H9 (cell line): ENCODE results near the gene OR10H3. TPM values are rescaled to one million over a fixed set of nuclear protein-coding genes. Genes with fewer than 3 reads are reported as not detected.

Experiments
- DNase-seq: peaks from one replicate; pipeline ENCODE4 v3.0.0-alpha.2; 2017
- H2AFZ ChIP-seq: one replicate; pipeline ENCODE4 v1.6.1; 2013; ENCODE audit warnings: mild to moderate bottlenecking, low read length, control low read depth, moderate library complexity
- H2AK5ac ChIP-seq: 2 replicates; pipeline ENCODE4 v1.6.1; 2013; ENCODE audit warnings: low read length, control low read depth, mixed read lengths; ENCODE audit not compliant: insufficient read length
- H2BK120ac ChIP-seq: one replicate; pipeline ENCODE4 v1.6.1; 2013; ENCODE audit warnings: low read depth, mild to moderate bottlenecking, low read length, control low read depth, inconsistent platforms; ENCODE audit not compliant: poor library complexity, severe bottlenecking
- H2BK12ac ChIP-seq: 2 replicates; pipeline ENCODE4 v1.6.1; 2013; ENCODE audit warnings: low read length, control low read depth, mixed read lengths, low read depth; ENCODE audit not compliant: insufficient read length
- H2BK15ac ChIP-seq: 2 replicates; pipeline ENCODE4 v1.6.1; 2013; ENCODE audit warnings: low read depth, low read length, control low read depth
- H2BK20ac ChIP-seq: one replicate; pipeline ENCODE4 v1.6.1; 2013; ENCODE audit warnings: low read depth, mild to moderate bottlenecking, low read length, control low read depth, inconsistent platforms; ENCODE audit not compliant: poor library complexity, severe bottlenecking
- H2BK5ac ChIP-seq: 2 replicates; pipeline ENCODE4 v1.6.1; 2013; ENCODE audit warnings: low read length, control low read depth, mixed read lengths; ENCODE audit not compliant: insufficient read length
- H3K14ac ChIP-seq: 2 replicates; pipeline ENCODE4 v1.6.1; 2013; ENCODE audit warnings: low read length, control low read depth; ENCODE audit not compliant: insufficient read depth
- H3K18ac ChIP-seq: 2 replicates; pipeline ENCODE4 v1.6.1; 2013; ENCODE audit warnings: low read depth, mild to moderate bottlenecking, mixed read lengths, low read length, control low read depth; ENCODE audit not compliant: insufficient read length
- H3K23ac ChIP-seq: 2 replicates; pipeline ENCODE4 v1.6.1; 2013; ENCODE audit warnings: low read length, control low read depth, mixed read lengths, low read depth; ENCODE audit not compliant: insufficient read length
- H3K23me2 ChIP-seq: 2 replicates; pipeline ENCODE4 v1.6.1; 2013; ENCODE audit warnings: low read depth, mild to moderate bottlenecking, mixed read lengths, low read length, control low read depth; ENCODE audit not compliant: insufficient read length, poor library complexity, severe bottlenecking
- H3K27ac ChIP-seq: 2 replicates; pipeline ENCODE4 v1.5.1; 2013; ENCODE audit warnings: low read length, control low read depth, mixed read lengths, low read depth; ENCODE audit not compliant: insufficient read length
- H3K27me3 ChIP-seq: 2 replicates; pipeline ENCODE4 v1.6.1; 2013; ENCODE audit warnings: low read length, control low read depth, inconsistent platforms; ENCODE audit not compliant: insufficient read depth
- H3K4ac ChIP-seq: 2 replicates; pipeline ENCODE4 v1.6.1; 2013; ENCODE audit warnings: low read depth, mild to moderate bottlenecking, control low read depth, inconsistent platforms, low read length, moderate library complexity
- H3K4me1 ChIP-seq: 2 replicates; pipeline ENCODE4 v1.6.1; 2013; ENCODE audit warnings: low read length, control low read depth, inconsistent platforms; ENCODE audit not compliant: insufficient read depth
- H3K4me2 ChIP-seq: 2 replicates; pipeline ENCODE4 v1.6.1; 2013; ENCODE audit warnings: low read length, control low read depth, mixed read lengths; ENCODE audit not compliant: insufficient read length, insufficient read depth
- H3K56ac ChIP-seq: 2 replicates; pipeline ENCODE4 v1.6.1; 2013; ENCODE audit warnings: low read depth, mild to moderate bottlenecking, mixed read lengths, low read length, control low read depth; ENCODE audit not compliant: insufficient read length
- H3K79me1 ChIP-seq: 2 replicates; pipeline ENCODE4 v1.6.1; 2013; ENCODE audit warnings: low read depth, mild to moderate bottlenecking, moderate library complexity, low read length, control low read depth, inconsistent platforms; ENCODE audit not compliant: insufficient read depth, poor library complexity, severe bottlenecking
- H3K79me2 ChIP-seq: 2 replicates; pipeline ENCODE4 v1.6.1; 2013; ENCODE audit warnings: low read length, control low read depth, inconsistent platforms; ENCODE audit not compliant: insufficient read depth
- H3K9ac ChIP-seq: 2 replicates; pipeline ENCODE4 v1.6.1; 2013; ENCODE audit warnings: low read length, control low read depth, mixed read lengths; ENCODE audit not compliant: insufficient read length; ENCODE audit errors: extremely low read depth
- H3K9me3 ChIP-seq: one replicate; pipeline ENCODE4 v1.6.1; 2013; ENCODE audit warnings: low read depth, low read length, inconsistent platforms; ENCODE audit not compliant: control insufficient read depth
- H3T11ph ChIP-seq: one replicate; pipeline ENCODE4 v1.6.1; 2013; ENCODE audit warnings: mild to moderate bottlenecking, low read length, control low read depth, inconsistent platforms
- H4K20me1 ChIP-seq: one replicate; pipeline ENCODE4 v1.6.1; 2013; ENCODE audit not compliant: control insufficient read depth, insufficient read length, insufficient read depth
- H4K5ac ChIP-seq: 2 replicates; pipeline ENCODE4 v1.6.1; 2013; ENCODE audit warnings: low read depth, mild to moderate bottlenecking, mixed read lengths, low read length, control low read depth; ENCODE audit not compliant: insufficient read length
- H4K8ac ChIP-seq: replicated peaks from 2 replicates; pipeline ENCODE4 v1.6.1; 2013; ENCODE audit warnings: low read length, control low read depth, mixed read lengths, low read depth; ENCODE audit not compliant: insufficient read length
- H4K91ac ChIP-seq: 2 replicates; pipeline ENCODE4 v1.6.1; 2013; ENCODE audit warnings: low read depth, mild to moderate bottlenecking, moderate library complexity, mixed read lengths, low read length, control low read depth; ENCODE audit not compliant: insufficient read length
- H3K27ac Mint-ChIP-seq, 3 experiments: 2 replicates in 2 of 3; 3 replicates in 1 of 3; pipeline ENCODE4 v1.8.0; 2020 to 2021; ENCODE audit warnings: mixed read lengths in 3 of 3, mild to moderate bottlenecking in 1 of 3, moderate library complexity in 1 of 3
- H3K27me3 Mint-ChIP-seq: 2 replicates; pipeline ENCODE4 v1.8.0; 2021; ENCODE audit warnings: low read depth, mild to moderate bottlenecking, moderate library complexity, mixed read lengths
- H3K36me3 Mint-ChIP-seq, 3 experiments: 2 replicates in 2 of 3; 3 replicates in 1 of 3; pipeline ENCODE4 v1.8.0; 2020 to 2021; ENCODE audit warnings: low read depth in 3 of 3, mixed read lengths in 3 of 3; ENCODE audit not compliant: insufficient read depth in 1 of 3
- H3K4me1 Mint-ChIP-seq, 2 experiments: 2 replicates each; pipeline ENCODE4 v1.8.0; 2020; ENCODE audit warnings: mixed read lengths in 2 of 2
- H3K4me3 Mint-ChIP-seq, 2 experiments: 2 replicates in 1 of 2; 3 replicates in 1 of 2; pipeline ENCODE4 v1.8.0; 2020 to 2021; ENCODE audit warnings: mild to moderate bottlenecking in 2 of 2, mixed read lengths in 2 of 2, moderate library complexity in 1 of 2
- H3K9me3 Mint-ChIP-seq, 2 experiments: 2 replicates in 1 of 2; 3 replicates in 1 of 2; pipeline ENCODE4 v1.8.0; 2020; ENCODE audit warnings: mild to moderate bottlenecking in 2 of 2, mixed read lengths in 2 of 2, moderate library complexity in 1 of 2
- WGBS: extraction: QIAGEN DNeasy Blood & Tissue Kit; methylation state at CpG from one replicate; pipeline ENCODE4 v1.1.7; 2013; ENCODE audit warnings: missing lambda C conversion rate, low lambda C conversion rate, mixed read lengths; ENCODE audit not compliant: insufficient read length; ENCODE audit errors: extremely low coverage; 5-methylcytosine and 5-hydroxymethylcytosine counted together
- total RNA-seq: library from RNA; stranded (reverse); gene quantifications from 2 replicates; pipeline ENCODE4 v1.2.1, GENCODE V29; 2021
- TF ChIP-seq, protein P1 (sequence below): fragments of 200-600 bp; sonication (generic); conservative IDR thresholded peaks from 3 replicates; pipeline ENCODE4 v1.8.0; 2021; ENCODE audit warnings: antibody characterized with exemption, mild to moderate bottlenecking

OR10H3 gene
- total RNA-seq, 1 experiment from 2014 or later = not detected

DNA sequence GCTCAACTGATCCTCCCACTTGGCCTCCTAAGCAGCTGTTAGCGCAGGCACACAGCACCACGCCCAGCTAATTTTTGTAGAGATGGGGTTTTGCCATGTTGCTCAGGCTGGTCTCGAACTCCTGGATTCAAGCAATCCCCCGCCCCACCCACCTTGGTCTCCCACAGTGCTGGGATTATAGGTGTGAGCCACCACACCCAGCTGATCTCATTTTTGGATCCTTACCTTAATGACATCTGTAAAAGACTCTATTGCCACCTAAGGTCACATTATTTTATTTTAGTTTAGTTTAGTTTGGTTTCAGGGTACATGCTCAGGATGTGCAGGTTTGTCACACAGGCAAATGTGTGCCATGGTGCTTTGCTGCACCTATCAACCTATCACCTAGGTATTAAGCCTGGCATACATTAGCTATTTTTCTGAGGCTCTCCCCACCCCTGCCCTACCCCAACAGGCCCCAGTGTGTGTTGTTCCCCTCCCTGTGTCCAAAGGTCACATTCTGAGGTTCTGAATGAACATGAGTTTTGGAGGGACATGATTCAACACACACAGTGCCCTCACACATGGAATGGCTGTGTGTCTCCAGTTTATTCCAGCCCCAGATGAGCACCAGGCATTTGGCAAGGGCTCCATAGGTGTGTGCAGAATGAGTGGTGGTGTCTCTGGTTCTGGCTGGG lies 50.9 kb downstream of the OR10H3 start:
- no peak for DNase-seq
- H3K36me3 Mint-ChIP-seq = peaks cover 12 to 25% (median 17%) of the 10 kb centered on the region in 3 experiments; a peak in 6 of 7 replicates
- no peak overlapping the region for H3K4me3 Mint-ChIP-seq
- no peaks in the 10 kb centered on the region for H4K20me1 ChIP-seq
- no peak overlapping the region for H2AK5ac ChIP-seq
- H3K18ac ChIP-seq = no peak overlapping the region
- no peak overlapping the region for H2BK20ac ChIP-seq
- WGBS = no CpG with 5 or more reads among the region's 4 CpGs
- H3K56ac ChIP-seq = no peak overlapping the region
- no peaks in the 10 kb centered on the region for H3K4me1 Mint-ChIP-seq
- H3K27me3 Mint-ChIP-seq = peaks cover 1% of the 10 kb centered on the region
- H3K27me3 ChIP-seq = no peaks in the 10 kb centered on the region
- no peak overlapping the region for H2BK5ac ChIP-seq
- peaks cover 48% of the 10 kb centered on the region for H3K9me3 ChIP-seq
- H3K23me2 ChIP-seq = no peaks in the 10 kb centered on the region
- no peak overlapping the region for H2BK15ac ChIP-seq
- H2BK120ac ChIP-seq = no peak overlapping the region
- no peaks in the 10 kb centered on the region for H3K4me1 ChIP-seq
- H4K91ac ChIP-seq = no peak overlapping the region
- H3K9me3 Mint-ChIP-seq = peaks cover 83 to 89% of the 10 kb centered on the region in 2 experiments
- no peak overlapping the region for H2AFZ ChIP-seq
- H3K4ac ChIP-seq = no peak overlapping the region
- no peak overlapping the region for H2BK12ac ChIP-seq
- H4K5ac ChIP-seq = no peak overlapping the region
- no peak overlapping the region for H3K27ac Mint-ChIP-seq
- no peak overlapping the region for H3K4me2 ChIP-seq
- no peaks in the 10 kb centered on the region for H3K79me2 ChIP-seq
- H3K23ac ChIP-seq = no peak overlapping the region
- no peaks in the 10 kb centered on the region for H3K79me1 ChIP-seq
- no peak overlapping the region for H3T11ph ChIP-seq
- no peak overlapping the region for H3K9ac ChIP-seq
- H3K27ac ChIP-seq = no peak overlapping the region
- no peak overlapping the region for H4K8ac ChIP-seq
- TF ChIP-seq, protein P1, sequence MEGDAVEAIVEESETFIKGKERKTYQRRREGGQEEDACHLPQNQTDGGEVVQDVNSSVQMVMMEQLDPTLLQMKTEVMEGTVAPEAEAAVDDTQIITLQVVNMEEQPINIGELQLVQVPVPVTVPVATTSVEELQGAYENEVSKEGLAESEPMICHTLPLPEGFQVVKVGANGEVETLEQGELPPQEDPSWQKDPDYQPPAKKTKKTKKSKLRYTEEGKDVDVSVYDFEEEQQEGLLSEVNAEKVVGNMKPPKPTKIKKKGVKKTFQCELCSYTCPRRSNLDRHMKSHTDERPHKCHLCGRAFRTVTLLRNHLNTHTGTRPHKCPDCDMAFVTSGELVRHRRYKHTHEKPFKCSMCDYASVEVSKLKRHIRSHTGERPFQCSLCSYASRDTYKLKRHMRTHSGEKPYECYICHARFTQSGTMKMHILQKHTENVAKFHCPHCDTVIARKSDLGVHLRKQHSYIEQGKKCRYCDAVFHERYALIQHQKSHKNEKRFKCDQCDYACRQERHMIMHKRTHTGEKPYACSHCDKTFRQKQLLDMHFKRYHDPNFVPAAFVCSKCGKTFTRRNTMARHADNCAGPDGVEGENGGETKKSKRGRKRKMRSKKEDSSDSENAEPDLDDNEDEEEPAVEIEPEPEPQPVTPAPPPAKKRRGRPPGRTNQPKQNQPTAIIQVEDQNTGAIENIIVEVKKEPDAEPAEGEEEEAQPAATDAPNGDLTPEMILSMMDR = no peak
- H3K14ac ChIP-seq = no peak overlapping the region
